VCaP (cell line): ENCODE measurements around the gene LRRC9.
"Not testable (repeated sequence)": the region's sequence is repeated elsewhere in the genome, so short reads cannot be mapped to it uniquely, and the experiment has no call there.

ENCODE experiments used
- H3K27ac ChIP-seq: fragments of 450-650 bp; 2 replicates; pipeline ENCODE4 v1.5.1; 2017
- TF ChIP-seq, protein P1 (sequence below): fragments of 450-650 bp; conservative IDR thresholded peaks from 2 replicates; pipeline ENCODE4 v1.5.1; 2017; ENCODE audit warnings: mild to moderate bottlenecking, moderate library complexity

Gene LRRC9

DNA sequence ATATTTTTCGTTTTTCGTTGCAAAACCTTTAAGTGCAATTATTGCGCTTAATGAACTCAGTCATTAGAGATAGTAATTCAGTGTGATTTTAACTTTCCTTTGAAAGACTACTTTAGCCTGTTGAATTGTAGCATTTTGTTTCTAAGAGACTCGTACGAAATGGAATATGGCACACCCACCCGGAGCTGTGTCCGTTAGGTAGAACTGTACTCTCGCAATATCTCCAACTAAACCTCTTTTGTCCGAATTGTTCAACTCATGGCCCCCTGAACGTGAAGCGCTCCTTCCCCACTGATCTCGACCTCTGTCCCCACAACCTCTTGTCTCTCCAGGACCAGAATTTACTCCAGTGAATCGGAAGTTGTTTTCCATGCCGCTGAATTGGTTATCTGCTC, 172.6 kb downstream of the LRRC9 start:
- TF ChIP-seq, protein P1, sequence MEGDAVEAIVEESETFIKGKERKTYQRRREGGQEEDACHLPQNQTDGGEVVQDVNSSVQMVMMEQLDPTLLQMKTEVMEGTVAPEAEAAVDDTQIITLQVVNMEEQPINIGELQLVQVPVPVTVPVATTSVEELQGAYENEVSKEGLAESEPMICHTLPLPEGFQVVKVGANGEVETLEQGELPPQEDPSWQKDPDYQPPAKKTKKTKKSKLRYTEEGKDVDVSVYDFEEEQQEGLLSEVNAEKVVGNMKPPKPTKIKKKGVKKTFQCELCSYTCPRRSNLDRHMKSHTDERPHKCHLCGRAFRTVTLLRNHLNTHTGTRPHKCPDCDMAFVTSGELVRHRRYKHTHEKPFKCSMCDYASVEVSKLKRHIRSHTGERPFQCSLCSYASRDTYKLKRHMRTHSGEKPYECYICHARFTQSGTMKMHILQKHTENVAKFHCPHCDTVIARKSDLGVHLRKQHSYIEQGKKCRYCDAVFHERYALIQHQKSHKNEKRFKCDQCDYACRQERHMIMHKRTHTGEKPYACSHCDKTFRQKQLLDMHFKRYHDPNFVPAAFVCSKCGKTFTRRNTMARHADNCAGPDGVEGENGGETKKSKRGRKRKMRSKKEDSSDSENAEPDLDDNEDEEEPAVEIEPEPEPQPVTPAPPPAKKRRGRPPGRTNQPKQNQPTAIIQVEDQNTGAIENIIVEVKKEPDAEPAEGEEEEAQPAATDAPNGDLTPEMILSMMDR, result no peak
- peak overlapping the region; percentile 98 for H3K27ac ChIP-seq

DNA sequence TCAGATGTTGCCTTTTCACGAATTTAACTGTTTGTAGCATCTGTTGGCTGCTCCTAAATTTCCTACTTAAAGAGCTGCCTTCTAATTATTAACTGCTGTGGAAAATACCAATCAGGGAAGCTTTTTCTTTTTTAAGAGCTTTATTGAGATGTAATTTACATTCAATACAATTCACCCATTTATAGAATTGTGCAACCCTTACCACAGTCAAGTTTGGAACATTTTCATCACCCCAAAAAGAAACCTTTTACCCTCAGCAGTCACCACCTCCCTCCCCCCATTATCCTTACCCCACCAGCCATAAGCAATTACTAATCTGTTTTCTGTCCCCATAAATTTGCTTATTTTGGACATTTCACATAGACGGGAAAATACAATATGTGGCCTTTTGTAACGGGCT, 173.1 kb downstream of the LRRC9 start:
- TF ChIP-seq, protein P1, result no peak
- H3K27ac ChIP-seq, result peak overlapping the region; percentile 98

DNA sequence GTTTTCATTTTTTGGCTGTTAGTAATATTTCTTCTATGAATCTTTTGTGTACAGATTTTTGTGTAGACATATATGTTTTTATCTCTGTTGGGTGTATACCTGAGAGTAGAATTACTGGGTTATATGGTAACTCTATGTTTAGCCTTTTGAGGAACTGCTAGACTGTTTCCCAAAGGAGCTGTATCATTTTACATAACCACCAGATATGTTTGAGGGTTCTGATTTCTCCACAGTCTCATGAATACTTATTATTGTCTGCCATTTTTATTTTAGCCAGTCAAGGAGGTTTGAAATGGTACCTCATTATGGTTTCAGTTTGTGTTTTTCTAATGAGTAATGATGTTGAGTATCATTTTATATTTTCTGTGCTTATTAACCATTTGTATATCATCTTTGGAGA, 173.7 kb downstream of the LRRC9 start:
- TF ChIP-seq, protein P1, result no peak
- peak overlapping the region; percentile 98 for H3K27ac ChIP-seq

DNA sequence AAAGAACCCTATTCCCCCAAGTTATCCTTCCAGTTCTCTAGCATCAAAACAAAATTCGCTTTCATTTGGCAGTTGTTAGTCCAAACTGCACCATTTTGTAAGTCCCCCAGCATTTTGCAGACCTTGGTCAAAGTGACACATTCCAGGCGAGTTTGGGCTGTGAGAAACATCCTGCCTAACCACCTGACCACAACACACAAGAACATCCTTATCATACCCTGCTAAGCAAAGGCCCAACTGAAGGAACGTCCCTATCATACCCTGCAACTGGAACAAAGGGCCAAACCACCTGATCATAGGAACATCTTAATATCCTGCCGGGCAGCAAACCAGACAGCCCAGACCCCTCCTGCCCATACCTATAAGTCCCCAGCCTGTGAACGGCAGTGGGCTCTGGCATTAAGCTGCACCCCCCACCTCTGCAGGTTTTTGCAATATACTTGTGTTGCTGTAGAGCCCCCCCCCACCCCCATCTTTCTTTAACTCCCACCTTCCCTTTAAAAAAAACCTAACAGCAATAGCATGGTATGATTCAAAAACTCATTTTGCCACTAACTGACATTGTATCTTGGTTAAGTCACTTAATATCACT, 174.5 kb downstream of the LRRC9 start:
- TF ChIP-seq, protein P1, result no peak
- H3K27ac ChIP-seq, result peak overlapping the region; percentile 98

DNA sequence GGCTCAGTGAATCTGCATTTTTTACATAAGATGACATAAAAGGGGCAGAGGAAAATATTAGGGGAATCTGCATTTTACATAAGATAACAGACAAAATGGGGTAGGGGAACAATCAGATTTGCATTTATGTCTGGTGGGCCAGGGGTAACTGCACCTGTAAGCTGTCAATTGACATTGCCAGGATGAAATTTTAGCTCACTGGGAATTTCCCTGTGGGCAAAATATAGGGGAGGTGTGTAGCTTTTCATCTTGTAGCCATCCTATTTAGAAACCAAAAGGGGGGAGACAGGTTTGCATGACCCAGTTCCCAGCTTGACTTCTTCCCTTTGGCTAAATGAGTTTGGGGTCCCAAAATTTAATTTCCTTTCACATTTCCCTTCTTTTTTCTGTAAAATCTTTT, 175.3 kb downstream of the LRRC9 start:
- H3K27ac ChIP-seq, result peak overlapping the region; percentile 98
- TF ChIP-seq, protein P1, result no peak

DNA sequence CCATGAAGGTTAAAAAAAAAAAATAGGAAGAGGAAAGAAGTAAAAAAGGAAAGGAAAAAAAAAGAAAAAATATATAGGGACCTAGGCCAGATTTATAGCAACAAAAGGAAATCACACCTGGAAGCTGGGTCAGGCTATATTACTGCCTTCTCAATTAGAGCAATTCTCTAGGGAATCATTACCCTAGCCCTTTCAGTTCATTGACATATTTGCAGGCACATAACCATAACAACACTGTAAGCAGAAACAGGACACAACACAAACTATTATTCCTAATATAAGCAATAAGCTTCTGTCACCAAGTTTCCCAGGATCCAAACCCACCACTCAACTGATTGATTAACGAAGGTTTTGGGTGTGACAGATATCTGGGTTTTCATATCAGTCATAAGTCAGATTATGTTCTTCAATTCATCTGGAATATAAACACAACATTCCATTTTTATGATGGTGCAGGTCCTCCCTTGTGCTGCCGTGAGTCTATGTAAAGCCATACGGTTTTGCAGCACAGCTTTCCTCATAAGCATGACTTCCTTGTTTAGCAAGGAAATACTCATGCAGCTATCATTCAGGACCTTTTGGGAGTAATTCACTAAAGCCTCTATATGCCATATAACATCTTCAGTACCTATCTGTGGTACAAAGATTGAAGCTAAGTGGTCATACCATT, 176.0 kb downstream of the LRRC9 start:
- H3K27ac ChIP-seq, result peak overlapping the region; percentile 98
- TF ChIP-seq, protein P1, result no peak

DNA sequence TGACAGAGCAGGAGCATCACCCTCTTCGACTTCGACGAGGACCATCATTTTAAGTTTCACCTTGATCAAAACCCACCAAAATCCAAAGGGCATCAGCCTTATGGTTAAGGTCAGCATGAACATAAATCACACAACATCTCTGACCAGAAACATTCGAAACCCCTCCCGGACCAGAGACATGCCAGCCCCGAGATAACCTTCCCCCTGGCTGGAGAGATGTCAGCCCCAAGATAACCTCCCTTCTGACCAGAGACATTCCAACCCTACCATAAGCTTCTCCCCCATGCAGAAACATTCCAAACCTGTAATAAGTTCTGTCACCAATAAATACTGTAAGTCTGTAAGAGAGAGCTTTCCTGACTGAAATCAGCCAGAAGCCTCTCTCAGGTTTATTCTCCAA, 178.0 kb downstream of the LRRC9 start:
- H3K27ac ChIP-seq, result no peak overlapping the region
- TF ChIP-seq, protein P1, result no peak

DNA sequence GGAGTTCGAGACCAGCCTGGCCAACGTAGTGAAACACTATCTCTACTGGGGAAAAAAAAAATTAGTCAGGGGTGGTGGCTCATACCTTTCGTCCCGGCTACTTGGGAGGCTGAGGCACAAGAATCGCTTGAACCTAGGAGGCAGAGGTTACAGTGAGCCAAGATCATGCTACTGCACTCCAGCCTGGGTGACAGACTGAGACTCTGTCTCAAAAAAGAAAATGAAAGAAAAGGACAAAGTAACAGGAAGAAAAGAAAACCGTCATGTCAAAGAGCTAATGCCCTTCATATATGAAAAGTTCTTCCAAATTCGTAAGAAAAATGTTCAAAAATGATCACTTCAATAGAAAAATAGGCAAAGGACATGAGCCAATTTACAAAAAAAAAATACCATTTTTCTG, 179.9 kb downstream of the LRRC9 start:
- H3K27ac ChIP-seq, result not testable (repeated sequence)
